ENCODE results near the gene ACVR1C. TPM values are rescaled to one million over a fixed set of nuclear protein-coding genes. Genes with fewer than 3 reads are reported as not detected.
A peak's percentile ranks its signal among the peaks of the same experiment; 100 is the strongest.

Gene ACVR1C
- total RNA-seq: 1 to 10 TPM in 5 of 6 experiments, under 1 TPM in 1; 0.37 to 3.9 (median 1.9) TPM
- long read RNA-seq, partial matches to known transcripts: 0 of 1 reads
- long read RNA-seq, other reads (novel, unspliced or antisense): 1 of 1 reads

DNA sequence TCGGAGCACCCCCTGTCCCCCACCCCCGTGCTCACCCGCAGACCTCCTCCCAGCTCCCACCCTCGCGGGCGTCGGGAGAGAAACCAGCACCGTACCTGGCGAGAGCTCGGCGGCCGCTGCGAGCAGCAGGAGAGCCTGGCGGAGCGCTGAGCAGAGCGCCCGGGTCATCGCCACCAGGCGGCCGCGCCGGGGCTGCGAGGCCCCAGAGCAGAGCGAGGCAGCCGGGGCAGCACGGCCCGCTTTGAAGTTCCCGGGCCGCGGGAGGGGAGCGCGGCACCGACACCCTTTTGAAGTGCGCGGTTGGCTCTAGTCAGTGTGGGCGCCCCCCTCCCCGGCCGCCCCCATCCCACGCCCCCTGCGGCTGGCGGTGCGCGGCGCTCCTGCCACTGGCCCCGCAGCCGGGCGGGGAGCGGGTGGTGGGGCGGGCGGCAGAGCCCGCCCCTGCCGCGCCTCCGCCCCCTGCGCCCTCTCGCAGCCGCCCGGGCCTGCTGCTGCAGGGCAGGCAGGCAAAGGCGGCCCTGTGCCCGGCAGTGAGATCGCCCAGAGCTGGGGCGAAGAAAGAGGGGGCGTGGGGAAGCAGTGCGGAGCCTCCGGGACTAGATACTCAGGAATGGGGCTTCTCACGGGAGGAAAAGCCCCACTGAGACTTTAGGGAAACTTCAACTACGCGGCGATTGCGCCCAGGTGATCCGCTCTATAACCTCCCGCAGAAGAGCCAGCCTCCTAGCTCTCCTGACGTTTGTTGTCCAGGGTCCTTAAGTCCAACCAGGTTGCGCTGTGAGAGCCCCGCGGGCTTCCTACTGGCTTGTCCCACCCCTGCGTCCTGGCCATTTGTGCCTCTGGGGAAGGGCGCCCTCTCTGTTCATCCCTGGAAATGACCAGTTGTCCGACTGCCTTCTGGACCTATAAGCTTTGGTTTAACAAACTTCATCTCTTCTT lies at the start of gene ACVR1C:
Gene ACVR1C (minus strand): TSS at position 388 of the 939 bp plus-strand sequence. CDS start 220 bp downstream, at position 168.
- ATAC-seq: peak; percentile 89 to 95 (median 92)
- H3K4me3 ChIP-seq: peak within 1 kb of the TSS; percentile 63 to 65 (median 65)
- H3K36me3 ChIP-seq: no peaks in the 10 kb centered on the region
- peak; percentile 52 for TF ChIP-seq POLR2A (IDR thresholded peaks at IDR 0.05)
- TF ChIP-seq, protein P1, sequence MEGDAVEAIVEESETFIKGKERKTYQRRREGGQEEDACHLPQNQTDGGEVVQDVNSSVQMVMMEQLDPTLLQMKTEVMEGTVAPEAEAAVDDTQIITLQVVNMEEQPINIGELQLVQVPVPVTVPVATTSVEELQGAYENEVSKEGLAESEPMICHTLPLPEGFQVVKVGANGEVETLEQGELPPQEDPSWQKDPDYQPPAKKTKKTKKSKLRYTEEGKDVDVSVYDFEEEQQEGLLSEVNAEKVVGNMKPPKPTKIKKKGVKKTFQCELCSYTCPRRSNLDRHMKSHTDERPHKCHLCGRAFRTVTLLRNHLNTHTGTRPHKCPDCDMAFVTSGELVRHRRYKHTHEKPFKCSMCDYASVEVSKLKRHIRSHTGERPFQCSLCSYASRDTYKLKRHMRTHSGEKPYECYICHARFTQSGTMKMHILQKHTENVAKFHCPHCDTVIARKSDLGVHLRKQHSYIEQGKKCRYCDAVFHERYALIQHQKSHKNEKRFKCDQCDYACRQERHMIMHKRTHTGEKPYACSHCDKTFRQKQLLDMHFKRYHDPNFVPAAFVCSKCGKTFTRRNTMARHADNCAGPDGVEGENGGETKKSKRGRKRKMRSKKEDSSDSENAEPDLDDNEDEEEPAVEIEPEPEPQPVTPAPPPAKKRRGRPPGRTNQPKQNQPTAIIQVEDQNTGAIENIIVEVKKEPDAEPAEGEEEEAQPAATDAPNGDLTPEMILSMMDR (IDR thresholded peaks at IDR 0.05): peak; percentile 52 to 68 (median 59)
- no peaks in the 10 kb centered on the region for H3K9me3 ChIP-seq
- peak within 1 kb of the TSS; percentile 26 to 88 (median 78) for H3K27ac ChIP-seq
- H3K27me3 ChIP-seq: no peaks in the 10 kb centered on the region
- 0% methylated on average over 12 of the region's 79 CpGs for WGBS (ENCODE audit: insufficient coverage, low coverage, low lambda C conversion rate, missing lambda C conversion rate)
- intact Hi-C loops (cut with DNase I): no loop called here
- no peaks in the 10 kb centered on the region for H3K4me1 ChIP-seq
- DNase-seq: peak; percentile 72 to 87 (median 86)

DNA sequence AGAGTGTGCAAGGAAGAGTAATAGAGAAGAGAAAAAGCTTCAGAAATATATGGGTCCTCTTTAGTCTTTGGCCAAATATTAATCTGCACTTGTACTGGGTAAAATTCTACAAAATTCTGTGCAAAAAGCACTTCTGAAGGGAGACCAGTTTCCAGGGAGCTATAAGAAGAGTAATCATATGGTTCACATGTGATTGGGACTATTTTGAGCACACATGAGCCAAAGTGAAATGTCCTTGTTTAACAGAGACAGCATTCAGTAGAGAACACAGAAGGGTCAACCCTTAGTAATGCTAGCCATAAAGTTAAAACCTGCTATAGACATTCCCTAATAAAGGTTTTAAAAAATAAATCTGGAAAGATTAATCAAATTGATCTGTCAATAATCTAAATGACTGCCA lies 49.3 kb upstream of the ACVR1C start:
- no peak for DNase-seq
- Histone ChIP-seq H3K4me3 (no peak overlapping the region), H3K9me3 (no peaks in the 10 kb centered on the region), H3K27me3 (no peaks in the 10 kb centered on the region), H3K36me3 (peaks cover 0 to 2% (median 0%) of the 10 kb centered on the region in 4 donors), H3K27ac (no peak overlapping the region), H3K4me1 (no peaks in the 10 kb centered on the region)
- intact Hi-C loops (cut with DNase I): no loop called here
- ATAC-seq: no peak
- TF ChIP-seq POLR2A (IDR thresholded peaks at IDR 0.05): no peak
- TF ChIP-seq, protein P1 (IDR thresholded peaks at IDR 0.05): no peak

DNA sequence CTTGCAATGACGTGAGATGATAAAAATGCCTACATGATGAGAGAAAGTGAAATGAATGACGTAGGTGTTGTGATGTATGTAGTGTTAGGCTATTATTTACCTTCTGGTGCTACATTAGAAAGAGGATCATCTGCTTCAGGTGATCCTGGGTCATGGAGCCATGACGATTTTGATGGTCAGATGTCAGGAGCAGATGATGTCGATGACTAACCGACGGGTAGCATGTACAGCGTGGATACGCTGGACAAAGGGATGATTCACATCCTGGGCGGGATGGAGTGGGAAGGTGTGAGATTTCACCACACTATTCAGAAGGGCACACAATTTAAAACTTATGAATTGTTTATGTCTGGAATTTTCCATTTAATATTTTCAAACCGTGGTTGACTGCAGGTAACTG lies 43.5 kb upstream of the ACVR1C start:
- DNase-seq: no peak
- TF ChIP-seq, protein P1 (IDR thresholded peaks at IDR 0.05): no peak
- no peak for TF ChIP-seq POLR2A (IDR thresholded peaks at IDR 0.05)
- Histone ChIP-seq H3K36me3 (peaks cover 0 to 2% (median 0%) of the 10 kb centered on the region in 4 donors), H3K9me3 (no peaks in the 10 kb centered on the region), H3K27ac (no peak overlapping the region), H3K4me3 (no peak overlapping the region), H3K4me1 (no peaks in the 10 kb centered on the region), H3K27me3 (no peaks in the 10 kb centered on the region)
- intact Hi-C loops (cut with DNase I): no loop called here
- WGBS (ENCODE audit: insufficient coverage, low coverage, low lambda C conversion rate, missing lambda C conversion rate): 90% methylated on average over 8 of the region's 10 CpGs
- ATAC-seq: no peak

DNA sequence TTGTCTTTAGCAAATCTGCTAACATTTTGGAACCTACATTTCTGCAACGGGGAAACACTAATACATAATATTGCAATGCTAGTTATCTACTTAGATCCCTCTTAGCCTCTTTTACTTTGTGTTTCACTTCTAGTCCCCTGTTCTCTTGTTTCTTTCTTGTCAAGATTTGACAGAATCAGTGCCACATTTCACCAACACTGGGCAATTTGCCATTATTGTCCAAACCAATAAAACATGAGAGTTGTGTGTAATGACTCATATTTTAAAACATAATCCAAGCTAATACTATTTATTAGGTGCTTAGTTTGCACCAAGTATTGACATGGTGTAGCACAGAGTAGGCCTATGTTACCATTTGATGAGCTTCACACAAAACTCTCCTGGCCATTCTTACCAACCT lies 33.7 kb upstream of the ACVR1C start:
- no peak for TF ChIP-seq POLR2A (IDR thresholded peaks at IDR 0.05)
- TF ChIP-seq, protein P1 (IDR thresholded peaks at IDR 0.05): no peak
- Histone ChIP-seq H3K27ac (no peak overlapping the region), H3K36me3 (no peaks in the 10 kb centered on the region), H3K27me3 (no peaks in the 10 kb centered on the region), H3K4me3 (no peak overlapping the region), H3K4me1 (no peaks in the 10 kb centered on the region), H3K9me3 (no peaks in the 10 kb centered on the region)
- no peak for DNase-seq
- WGBS (ENCODE audit: insufficient coverage, low coverage, low lambda C conversion rate, missing lambda C conversion rate): 80% methylated on average over 1 of the region's 1 CpG
- intact Hi-C loops (cut with DNase I): no loop called here
- no peak for ATAC-seq

Measured in right lobe of liver (tissue), 6 donors.